Tibial nerve (tissue), 3 donors: Measurements from ENCODE around the gene PERCC1.

Experiments
- CTCF ChIP-seq, 5 experiments: fragments of 200-600 bp in 3 of 5; fragments of 450-650 bp in 2 of 5; sonication (generic) in 3 of 5; IDR thresholded peaks; one replicate each; pipeline ENCODE4 v1.5.1; 2016 to 2019; ENCODE audit warnings: antibody characterized with exemption in 5 of 5, mild to moderate bottlenecking in 3 of 5, moderate library complexity in 2 of 5
- POLR2A ChIP-seq, 2 donors: fragments of 450-650 bp; IDR thresholded peaks; one replicate each; pipeline ENCODE4 v1.6.1; 2017; ENCODE audit warnings: antibody characterized with exemption in 2 of 2, mild to moderate bottlenecking in 2 of 2, moderate library complexity in 2 of 2

- TF ChIP-seq CTCF (IDR thresholded peaks at IDR 0.05) (no peak), POLR2A (IDR thresholded peaks at IDR 0.05) (no peak)
Measured at GRCh38 chr16:1431497-1432270, 806 bp downstream of the PERCC1 start.
